AG04450 (cell line): ENCODE measurements around the gene ZFYVE21. TPM values are rescaled to one million over a fixed set of nuclear protein-coding genes. Genes with fewer than 3 reads are reported as not detected.

ENCODE experiments used
- CTCF ChIA-PET: fragments of 300-600, 350-600 bp; formaldehyde crosslinking; extraction: SDS; loops from one replicate; lab custom pipeline; 2022; ENCODE audit warnings: antibody characterized with exemption, inconsistent platforms; lab: Charles Lee
- POLR2A ChIA-PET: fragments of 350-600 bp; formaldehyde crosslinking; extraction: SDS; loops from one replicate; lab custom pipeline; 2021; ENCODE audit warnings: antibody characterized with exemption, inconsistent platforms; lab: Yijun Ruan, JAX
- DNase-seq: peaks from one replicate; pipeline ENCODE4 v3.0.0-alpha.2; 2011; ENCODE audit warnings: low read depth, low spot score
- H3K27ac ChIP-seq: one replicate; pipeline ENCODE4 v1.5.1; 2012; ENCODE audit warnings: low read depth, low read length, control low read depth
- H3K27me3 ChIP-seq: one replicate; pipeline ENCODE4 v1.6.0; 2012; ENCODE audit warnings: low read length; ENCODE audit not compliant: control insufficient read depth, insufficient read depth
- H3K4me3 ChIP-seq: 2 replicates; pipeline ENCODE4 v1.5.1; 2011; ENCODE audit warnings: mild to moderate bottlenecking, low read depth, low read length, control low read depth
- H3K9me3 ChIP-seq: 2 replicates; pipeline ENCODE4 v1.5.1; 2012; ENCODE audit warnings: low read length; ENCODE audit not compliant: control insufficient read depth, insufficient read depth
- CTCF ChIP-seq: IDR thresholded peaks from 2 replicates; pipeline ENCODE4 v1.5.1; 2011; ENCODE audit warnings: low read depth, low read length, control low read depth, inconsistent platforms
- polyA minus RNA-seq: library from RNA; depleted of rRNA, polyadenylated mRNA; stranded (reverse); fragments of >200 nt; gene quantifications from 2 replicates; pipeline ENCODE4 v1.2.3, GENCODE V29; 2011; rRNA and poly(A)+ RNA removed
- polyA plus RNA-seq: library from polyadenylated mRNA; depleted of rRNA; stranded (reverse); fragments of >200 nt; gene quantifications from 2 replicates; pipeline ENCODE4 v1.2.3, GENCODE V29; 2011; rRNA removed

Gene ZFYVE21
- polyA plus RNA-seq: 77.5 and 78.6 TPM in 2 replicates
- 26.4 and 30.1 TPM in 2 replicates for polyA minus RNA-seq

GRCh38 chr14:103715052-103716000, at the start of gene ZFYVE21, which contains the start of gene XRCC3:
ZFYVE21 (plus strand) TSS chr14:103715810; CDS start chr14:103715842, 32 bp downstream.
XRCC3 (minus strand) TSS chr14:103715451; CDS start chr14:103711087, 4,364 bp downstream.
- H3K4me3 ChIP-seq: peak within 1 kb of the TSS; percentile 80
- POLR2A ChIA-PET: interaction anchor here (0.5 to 1.0 kb wide), 5 partner anchors 18 to 144 kb away, joined by 3 to 8 read pairs (median 3); no protein-coding TSS in a partner anchor

GRCh38 chr14:103667671-103668070, 47.9 kb upstream of the ZFYVE21 start:
- TF ChIP-seq CTCF: no peak
- CTCF ChIA-PET: interaction anchor here (0.6 to 0.7 kb wide), 2 partner anchors 10 to 15 kb away, joined by 3 read pairs; no protein-coding TSS in a partner anchor
- POLR2A ChIA-PET: no interaction called here
- no peaks in the 10 kb centered on the region for H3K9me3 ChIP-seq
- no peaks in the 10 kb centered on the region for H3K27me3 ChIP-seq
- H3K4me3 ChIP-seq: no peak overlapping the region
- H3K27ac ChIP-seq: no peak overlapping the region
- DNase-seq: no peak

More at GRCh38 chr14:103715052-103716000, at the start of gene ZFYVE21, which contains the start of gene XRCC3:
- Histone ChIP-seq H3K27ac (peak within 1 kb of the TSS; percentile 21), H3K27me3 (no peaks in the 10 kb centered on the region), H3K9me3 (no peaks in the 10 kb centered on the region)
- DNase-seq: peak; percentile 99
- TF ChIP-seq CTCF: no peak
- CTCF ChIA-PET: no interaction called here

GRCh38 chr14:103668117-103668516, 47.5 kb upstream of the ZFYVE21 start:
- H3K9me3 ChIP-seq: no peaks in the 10 kb centered on the region
- TF ChIP-seq CTCF: no peak
- DNase-seq: no peak
- POLR2A ChIA-PET: no interaction called here
- H3K27ac ChIP-seq: no peak overlapping the region
- H3K27me3 ChIP-seq: no peaks in the 10 kb centered on the region
- CTCF ChIA-PET: interaction anchor here (0.6 to 0.7 kb wide), 2 partner anchors 11 to 14 kb away, joined by 3 read pairs; no protein-coding TSS in a partner anchor
- no peak overlapping the region for H3K4me3 ChIP-seq

- DNase-seq: no peak
- Histone ChIP-seq H3K27me3 (no peaks in the 10 kb centered on the region), H3K4me3 (no peak overlapping the region), H3K27ac (no peak overlapping the region), H3K9me3 (no peaks in the 10 kb centered on the region)
- TF ChIP-seq CTCF: no peak
- POLR2A ChIA-PET: interaction anchor here (0.6 kb wide), 1 partner anchor 130 kb away, joined by 4 read pairs; no protein-coding TSS in a partner anchor
- CTCF ChIA-PET: no interaction called here
Observed at GRCh38 chr14:103669370-103669769, 46.2 kb upstream of the ZFYVE21 start.
